A673 (cell line): ENCODE measurements around the gene LONRF3. TPM values are rescaled to one million over a fixed set of nuclear protein-coding genes. Genes with fewer than 3 reads are reported as not detected.

Experiments used
- Bru-seq: library from RNA; stranded (reverse); fragments of 400-500 nt; gene quantifications from one replicate; lab custom pipeline; 2021; lab: Mats Ljungman, UMichigan
- BruChase-seq, 2 experiments: library from RNA; stranded (reverse); fragments of 400-500 nt; gene quantifications; one replicate each; lab custom pipeline; 2021; lab: Mats Ljungman, UMichigan
- BruUV-seq: library from RNA; stranded (reverse); fragments of 400-500 nt; replicated peaks from 2 replicates; lab custom pipeline; 2021; lab: Mats Ljungman, UMichigan
- CTCF ChIA-PET: fragments of 300-600 bp; sonication (Branson Sonifier 250); formaldehyde crosslinking; loops from one replicate; lab custom pipeline; 2022; ENCODE audit warnings: antibody characterized with exemption; lab: Charles Lee
- POLR2A ChIA-PET: fragments of 300-600 bp; sonication (Branson Sonifier 250); formaldehyde crosslinking; loops from one replicate; lab custom pipeline; 2022; ENCODE audit warnings: antibody characterized with exemption; ENCODE audit not compliant: low non-redundant PET; lab: Charles Lee
- DNase-seq: peaks from one replicate; pipeline ENCODE4 v3.0.0-alpha.2; 2015; ENCODE audit warnings: low spot score
- H3K27ac ChIP-seq: fragments of 200-600 bp; sonication (generic); 2 replicates; pipeline ENCODE4 v1.5.1; 2016; ENCODE audit warnings: mixed run types, low read depth, mild to moderate bottlenecking, mixed read lengths, antibody characterized with exemption, low read length; ENCODE audit not compliant: poor library complexity, severe bottlenecking
- H3K27me3 ChIP-seq: fragments of 200-600 bp; sonication (generic); replicated peaks from 2 replicates; pipeline ENCODE4 v1.6.1; 2017; ENCODE audit warnings: mixed run types, low read depth, mild to moderate bottlenecking, mixed read lengths, antibody characterized with exemption, low read length; ENCODE audit not compliant: insufficient read depth, poor library complexity
- H3K36me3 ChIP-seq: fragments of 200-600 bp; sonication (generic); 2 replicates; pipeline ENCODE4 v1.6.1; 2016; ENCODE audit warnings: mixed run types, mild to moderate bottlenecking, mixed read lengths, antibody characterized with exemption, low read length; ENCODE audit not compliant: insufficient read depth, poor library complexity, severe bottlenecking
- H3K4me1 ChIP-seq: fragments of 200-600 bp; sonication (generic); 2 replicates; pipeline ENCODE4 v1.6.1; 2017; ENCODE audit warnings: mixed run types, mild to moderate bottlenecking, mixed read lengths, antibody characterized with exemption, low read length; ENCODE audit not compliant: insufficient read depth, poor library complexity, severe bottlenecking
- H3K4me3 ChIP-seq: fragments of 200-600 bp; sonication (generic); 2 replicates; pipeline ENCODE4 v1.5.1; 2016; ENCODE audit warnings: low read depth, mixed run types, mild to moderate bottlenecking, mixed read lengths, low read length; ENCODE audit not compliant: poor library complexity, severe bottlenecking
- H3K9me3 ChIP-seq: fragments of 200-600 bp; sonication (generic); 2 replicates; pipeline ENCODE4 v1.6.1; 2016; ENCODE audit warnings: mixed run types, low read depth, mild to moderate bottlenecking, mixed read lengths, antibody characterized with exemption, low read length; ENCODE audit not compliant: poor library complexity, severe bottlenecking
- EZH2 ChIP-seq: fragments of 200-600 bp; sonication (generic); IDR thresholded peaks from 2 replicates; pipeline ENCODE4 v1.6.1; 2017; ENCODE audit warnings: borderline replicate concordance, low read depth, mild to moderate bottlenecking, mixed read lengths, antibody characterized with exemption, low read length; ENCODE audit not compliant: poor library complexity, severe bottlenecking
- intact Hi-C: fragments of 100-400 bp; cut with micrococcal nuclease; formaldehyde crosslinking; loops from one replicate; pipeline ENCODE4 v1.10.0; 2022; ENCODE audit not compliant: unreplicated experiment
- long read RNA-seq: library from polyadenylated mRNA; stranded (forward); transcript quantifications from one replicate; pipeline ENCODE4 v2.0.0, GENCODE V29; 2022
- total RNA-seq: library from RNA; stranded (reverse); gene quantifications from 2 replicates; pipeline ENCODE4 v1.2.3, GENCODE V29; 2021
- TF ChIP-seq, protein P1 (sequence below): fragments of 300-800, 200-600 bp; sonication (generic); conservative IDR thresholded peaks from 2 replicates; pipeline ENCODE4 v1.5.1; 2017; ENCODE audit warnings: low read depth, mild to moderate bottlenecking, antibody characterized with exemption, low read length, moderate library complexity, mixed read lengths

The LONRF3 gene
- 0.11 TPM in 1 of 2 replicates, not detected in the other for total RNA-seq
- percentile 16 among the genes with signal in this experiment for Bru-seq, nascent RNA
- percentile 18 among the genes with signal in this experiment for BruChase-seq, experiment 1, labeled RNA remaining after a 2-hour chase
- BruChase-seq, experiment 2, labeled RNA remaining after a 6-hour chase, result percentile 17 among the genes with signal in this experiment
- long read RNA-seq, result 0 reads

DNA sequence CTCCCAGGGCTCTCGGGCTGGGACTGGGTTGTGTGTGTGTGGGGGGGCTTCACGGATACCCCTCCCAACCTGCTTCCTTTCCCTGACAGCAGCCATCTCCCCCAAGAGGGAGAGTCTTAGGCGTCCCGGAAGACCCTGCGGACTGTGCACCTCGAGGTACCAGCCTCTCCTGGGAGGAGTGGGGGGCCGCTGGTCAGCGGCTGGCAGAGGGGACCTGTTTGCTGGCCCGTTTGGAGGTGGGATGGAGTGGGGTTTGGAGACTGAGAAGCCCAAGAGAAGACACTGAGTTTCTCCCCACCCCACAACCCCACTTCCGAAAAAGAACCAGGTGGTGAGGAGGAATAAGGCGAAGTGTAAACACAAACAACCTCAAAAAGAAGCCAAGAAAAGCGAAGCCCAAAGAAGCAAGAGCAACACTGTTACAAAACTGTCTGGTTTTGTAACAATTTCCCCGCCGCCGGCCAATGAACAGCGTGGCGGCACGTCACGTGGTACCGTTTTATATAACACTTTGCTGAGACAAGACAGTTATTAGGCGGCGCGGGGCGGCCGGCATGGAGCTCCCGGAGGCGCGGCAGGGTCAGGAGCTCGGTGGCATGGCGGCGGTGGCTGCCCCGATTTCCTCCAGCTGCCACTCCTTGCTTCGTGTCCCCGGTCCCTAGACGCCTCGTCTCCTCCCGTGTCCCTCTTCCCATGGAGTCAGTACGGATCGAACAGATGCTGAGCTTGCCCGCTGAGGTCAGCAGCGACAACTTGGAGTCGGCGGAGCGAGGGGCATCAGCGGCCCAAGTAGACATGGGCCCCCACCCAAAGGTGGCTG is at the start of gene LONRF3:
TSS of gene LONRF3 (plus strand) at position 531 of the 820 bp plus-strand sequence. CDS start at position 694, 163 bp downstream.
- Histone ChIP-seq H3K4me3 (peak within 1 kb of the TSS; percentile 23), H3K9me3 (no peaks in the 10 kb centered on the region), H3K4me1 (no peaks in the 10 kb centered on the region), H3K27me3 (peaks cover 76% of the 10 kb centered on the region), H3K27ac (no peak within 1 kb of the TSS), H3K36me3 (no peaks in the 10 kb centered on the region)
- TF ChIP-seq, protein P1, sequence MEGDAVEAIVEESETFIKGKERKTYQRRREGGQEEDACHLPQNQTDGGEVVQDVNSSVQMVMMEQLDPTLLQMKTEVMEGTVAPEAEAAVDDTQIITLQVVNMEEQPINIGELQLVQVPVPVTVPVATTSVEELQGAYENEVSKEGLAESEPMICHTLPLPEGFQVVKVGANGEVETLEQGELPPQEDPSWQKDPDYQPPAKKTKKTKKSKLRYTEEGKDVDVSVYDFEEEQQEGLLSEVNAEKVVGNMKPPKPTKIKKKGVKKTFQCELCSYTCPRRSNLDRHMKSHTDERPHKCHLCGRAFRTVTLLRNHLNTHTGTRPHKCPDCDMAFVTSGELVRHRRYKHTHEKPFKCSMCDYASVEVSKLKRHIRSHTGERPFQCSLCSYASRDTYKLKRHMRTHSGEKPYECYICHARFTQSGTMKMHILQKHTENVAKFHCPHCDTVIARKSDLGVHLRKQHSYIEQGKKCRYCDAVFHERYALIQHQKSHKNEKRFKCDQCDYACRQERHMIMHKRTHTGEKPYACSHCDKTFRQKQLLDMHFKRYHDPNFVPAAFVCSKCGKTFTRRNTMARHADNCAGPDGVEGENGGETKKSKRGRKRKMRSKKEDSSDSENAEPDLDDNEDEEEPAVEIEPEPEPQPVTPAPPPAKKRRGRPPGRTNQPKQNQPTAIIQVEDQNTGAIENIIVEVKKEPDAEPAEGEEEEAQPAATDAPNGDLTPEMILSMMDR, result no peak
- TF ChIP-seq EZH2, result peak; percentile 17
- no TSS peak for BruUV-seq
- ChIA-PET CTCF (interaction anchor here (1.0 kb wide), 1 partner anchor 31 kb away, joined by 3 read pairs; no protein-coding TSS in a partner anchor), POLR2A (no interaction called here)
- intact Hi-C loops, result no loop called here
- DNase-seq, result peak; percentile 40

- BruUV-seq, result no TSS peak
- CTCF ChIA-PET, result no interaction called here
- TF ChIP-seq, protein P1, result no peak
- TF ChIP-seq EZH2, result no peak
- no peaks in the 10 kb centered on the region for H3K27me3 ChIP-seq
- no peaks in the 10 kb centered on the region for H3K4me1 ChIP-seq
- H3K4me3 ChIP-seq, result no peak overlapping the region
- H3K36me3 ChIP-seq, result no peaks in the 10 kb centered on the region
- intact Hi-C loops, result no loop called here
- no peaks in the 10 kb centered on the region for H3K9me3 ChIP-seq
- POLR2A ChIA-PET, result no interaction called here
- no peak for DNase-seq
- H3K27ac ChIP-seq, result no peak overlapping the region
These were observed 46.3 kb upstream of the LONRF3 start for GRCh38 chrX:118928151-118928550.

- Histone ChIP-seq H3K9me3 (no peaks in the 10 kb centered on the region), H3K27me3 (no peaks in the 10 kb centered on the region), H3K36me3 (no peaks in the 10 kb centered on the region), H3K27ac (no peak overlapping the region), H3K4me3 (no peak overlapping the region), H3K4me1 (no peaks in the 10 kb centered on the region)
- ChIA-PET POLR2A (no interaction called here), CTCF (no interaction called here)
- intact Hi-C loops, result no loop called here
- no peak for DNase-seq
- TF ChIP-seq EZH2, result no peak
- TF ChIP-seq, protein P1, result no peak
- no TSS peak for BruUV-seq
These were observed 39.1 kb upstream of the LONRF3 start for GRCh38 chrX:118935352-118935751.
